IMR-90 (cell line): ENCODE data around the gene CWF19L1. TPM values are rescaled to one million over a fixed set of nuclear protein-coding genes. Genes with fewer than 3 reads are reported as not detected.

Experiments used
- ATAC-seq: fragments of 200-7000 bp; cut with Tn5 transposase; 2 replicates; pipeline ENCODE4 v1.9.1; 2020; ENCODE audit warnings: low read depth, mild to moderate bottlenecking, moderate library complexity
- BruUV-seq: library from RNA; stranded (reverse); fragments of 400-500 nt; replicated peaks from 2 replicates; lab custom pipeline; 2021; lab: Mats Ljungman, UMichigan
- CTCF ChIA-PET: fragments of 300-600 bp; formaldehyde crosslinking; extraction: SDS; loops from one replicate; lab custom pipeline; 2021; ENCODE audit warnings: antibody characterized with exemption; lab: Yijun Ruan, JAX
- POLR2A ChIA-PET: fragments of 300-600 bp; sonication (Branson Sonifier 250); formaldehyde crosslinking; loops from one replicate; lab custom pipeline; 2022; ENCODE audit warnings: antibody characterized with exemption; ENCODE audit not compliant: unreplicated experiment; lab: Charles Lee
- DNase-seq: peaks from one replicate; pipeline ENCODE4 v3.0.0; 2013
- H2AFZ ChIP-seq: replicated peaks from 2 replicates; pipeline ENCODE3; 2013; ENCODE audit warnings: low read length, mild to moderate bottlenecking; ENCODE audit not compliant: poor library complexity
- H2AK5ac ChIP-seq: 2 replicates; pipeline ENCODE4 v1.6.1; 2013; ENCODE audit warnings: low read depth, low read length, inconsistent platforms
- H2AK9ac ChIP-seq: replicated peaks from 2 replicates; pipeline ENCODE3; 2013; ENCODE audit warnings: mild to moderate bottlenecking, low read depth, low read length, moderate library complexity; ENCODE audit not compliant: poor library complexity
- H2BK120ac ChIP-seq: 2 replicates; pipeline ENCODE4 v1.6.1; 2013; ENCODE audit warnings: low read depth, low read length, inconsistent platforms
- H2BK15ac ChIP-seq: 3 replicates; pipeline ENCODE4 v1.6.1; 2013; ENCODE audit warnings: low read depth, low read length, inconsistent platforms
- H2BK20ac ChIP-seq: 2 replicates; pipeline ENCODE4 v1.6.1; 2013; ENCODE audit warnings: low read depth, mild to moderate bottlenecking, inconsistent platforms, low read length, moderate library complexity
- H2BK5ac ChIP-seq: 2 replicates; pipeline ENCODE4 v1.6.1; 2013; ENCODE audit warnings: mild to moderate bottlenecking, low read depth, low read length, inconsistent platforms; ENCODE audit not compliant: poor library complexity, severe bottlenecking
- H3K14ac ChIP-seq: replicated peaks from 2 replicates; pipeline ENCODE4 v1.6.1; 2013; ENCODE audit warnings: low read depth, low read length, inconsistent platforms
- H3K18ac ChIP-seq: 2 replicates; pipeline ENCODE4 v1.6.1; 2013; ENCODE audit warnings: low read depth, low read length, control low read depth
- H3K23ac ChIP-seq: 2 replicates; pipeline ENCODE4 v1.6.1; 2013; ENCODE audit warnings: low read depth, low read length, inconsistent platforms
- H3K27ac ChIP-seq: 2 replicates; pipeline ENCODE4 v1.5.1; 2013; ENCODE audit warnings: mild to moderate bottlenecking, control low read depth, low read length; ENCODE audit not compliant: insufficient read depth
- H3K27me3 ChIP-seq: 2 replicates; pipeline ENCODE4 v1.6.1; 2013; ENCODE audit warnings: low read length; ENCODE audit not compliant: control insufficient read depth, insufficient read depth
- H3K36me3 ChIP-seq: 2 replicates; pipeline ENCODE4 v1.6.1; 2013; ENCODE audit warnings: low read length, mixed read lengths; ENCODE audit not compliant: control insufficient read depth, insufficient read depth
- H3K4ac ChIP-seq: 2 replicates; pipeline ENCODE4 v1.6.1; 2013; ENCODE audit warnings: low read depth, low read length, inconsistent platforms
- H3K4me1 ChIP-seq: 2 replicates; pipeline ENCODE4 v1.6.1; 2013; ENCODE audit warnings: low read length, mixed read lengths; ENCODE audit not compliant: control insufficient read depth, insufficient read depth
- H3K4me2 ChIP-seq: 2 replicates; pipeline ENCODE4 v1.6.1; 2013; ENCODE audit warnings: low read depth, mild to moderate bottlenecking, control low read depth, low read length, moderate library complexity
- H3K4me3 ChIP-seq: 2 replicates; pipeline ENCODE4 v1.5.1; 2013; ENCODE audit warnings: low read depth, mild to moderate bottlenecking, control low read depth, low read length, moderate library complexity; ENCODE audit not compliant: insufficient read depth
- H3K56ac ChIP-seq: 2 replicates; pipeline ENCODE4 v1.6.1; 2013; ENCODE audit warnings: low read length, inconsistent platforms; ENCODE audit not compliant: insufficient read depth; ENCODE audit errors: extremely low read depth
- H3K79me1 ChIP-seq, 2 experiments: 2 replicates each; pipeline ENCODE4 v1.6.1; 2013; ENCODE audit warnings: low read length in 2 of 2, inconsistent platforms in 1 of 2, low read depth in 1 of 2
- H3K9ac ChIP-seq: 2 replicates; pipeline ENCODE4 v1.6.1; 2013; ENCODE audit warnings: low read depth, low read length, control low read depth
- H3K9me1 ChIP-seq: 2 replicates; pipeline ENCODE4 v1.6.1; 2013; ENCODE audit warnings: low read length, inconsistent platforms; ENCODE audit not compliant: insufficient read depth
- H3K9me3 ChIP-seq: 2 replicates; pipeline ENCODE4 v1.6.1; 2013; ENCODE audit warnings: low read length; ENCODE audit not compliant: control insufficient read depth, insufficient read depth
- H4K20me1 ChIP-seq: 2 replicates; pipeline ENCODE4 v1.6.1; 2013; ENCODE audit warnings: low read length, inconsistent platforms; ENCODE audit not compliant: insufficient read depth
- H4K5ac ChIP-seq: 2 replicates; pipeline ENCODE4 v1.6.1; 2013; ENCODE audit warnings: mild to moderate bottlenecking, low read depth, low read length, control low read depth
- H4K8ac ChIP-seq, 2 experiments: 2 replicates each; pipeline ENCODE4 v1.6.1; 2013; ENCODE audit warnings: low read depth in 2 of 2, low read length in 2 of 2, control low read depth in 1 of 2, inconsistent platforms in 1 of 2
- H4K91ac ChIP-seq: 2 replicates; pipeline ENCODE4 v1.6.1; 2013; ENCODE audit warnings: low read depth, low read length, inconsistent platforms; ENCODE audit not compliant: insufficient read depth
- CEBPB ChIP-seq: IDR thresholded peaks from 2 replicates; pipeline ENCODE4 v1.6.1; 2012; ENCODE audit warnings: low read depth, low read length, improper control_type of control experiment
- RFX5 ChIP-seq: IDR thresholded peaks from 2 replicates; pipeline ENCODE4 v1.8.0; 2012; ENCODE audit warnings: low read depth, mild to moderate bottlenecking, low read length, moderate library complexity
- WGBS, 2 experiments: methylation state at CpG; one replicate each; pipeline versions ENCODE4 v1.1.5 to v1.1.7; 2013; ENCODE audit warnings: missing lambda C conversion rate in 2 of 2; ENCODE audit not compliant: insufficient read length in 1 of 2; ENCODE audit errors: extremely low coverage in 2 of 2; 5-methylcytosine and 5-hydroxymethylcytosine counted together
- dilution Hi-C: fragments of 300-500 bp; cut with HindIII; formaldehyde crosslinking; loops from one replicate; pipeline ENCODE4 v1.14.3; 2018; ENCODE audit warnings: low sequenced_read_pairs; ENCODE audit not compliant: unreplicated experiment
- in situ Hi-C: fragments of 300-500 bp; cut with MboI; formaldehyde crosslinking; loops from 3 replicates; pipeline ENCODE4 v1.14.3; 2019; ENCODE audit warnings: low sequenced_read_pairs, inconsistent platforms, mixed read lengths
- intact Hi-C: fragments of 100-400 bp; cut with micrococcal nuclease; formaldehyde crosslinking; loops from 2 replicates; pipeline ENCODE4 v1.10.0; 2022
- polyA plus RNA-seq, 3 experiments: library from polyadenylated mRNA; depleted of rRNA; stranded (reverse); fragments of >200 nt; gene quantifications; 2 replicates each; pipeline ENCODE4 v1.2.3, GENCODE V29; 2012; ENCODE audit warnings: low replicate concordance in 1 of 3
- total RNA-seq: library from RNA; depleted of rRNA; stranded (reverse); fragments of >200 nt; gene quantifications from 2 replicates; pipeline ENCODE4 v1.2.3, GENCODE V29; 2012

Gene CWF19L1
- total and polyA plus RNA-seq, 2 of the 4 experiments (the other 2 are of a cell fraction) = 10.2 to 30.8 TPM

- Histone ChIP-seq H3K9ac (no peak overlapping the region), H3K9me3 (no peaks in the 10 kb centered on the region), H2BK120ac (no peak overlapping the region), H4K91ac (no peak overlapping the region), H4K8ac (no peak overlapping the region), H3K4me1 (no peaks in the 10 kb centered on the region), H3K27me3 (no peaks in the 10 kb centered on the region), H3K9me1 (no peaks in the 10 kb centered on the region), H2AFZ (no peak overlapping the region), H3K4ac (no peak overlapping the region), H3K36me3 (peaks cover 21% of the 10 kb centered on the region), H2BK5ac (no peak overlapping the region), H2BK15ac (no peak overlapping the region), H3K56ac (no peak overlapping the region), H3K23ac (no peak overlapping the region), H3K18ac (no peak overlapping the region), H2AK5ac (no peak overlapping the region), H3K4me2 (no peak overlapping the region), H3K79me1 (no peaks in the 10 kb centered on the region; a peak in 1 of 4 replicates), H2AK9ac (no peak overlapping the region), H3K4me3 (no peak overlapping the region), H4K5ac (no peak overlapping the region), H3K14ac (no peak overlapping the region), H2BK20ac (no peak overlapping the region), H4K20me1 (no peaks in the 10 kb centered on the region), H3K27ac (no peak overlapping the region)
- POLR2A ChIA-PET = no interaction called here
- in situ Hi-C loops (no loop called here), dilution Hi-C loops (no loop called here), intact Hi-C loops (no loop called here)
- CTCF ChIA-PET = no interaction called here
- BruUV-seq = no TSS peak
- ATAC-seq = peak; percentile 69
- peak; percentile 76 for TF ChIP-seq CEBPB
- TF ChIP-seq RFX5 = no peak
- no CpG with 5 or more reads among the region's 5 CpGs for WGBS, 2 experiments
- peak; percentile 33 for DNase-seq
These were observed 21.8 kb downstream of the CWF19L1 start for GRCh38 chr10:100245484-100246220.
